B cell (primary cell): Measurements from ENCODE around the gene HBQ1. TPM values are rescaled to one million over a fixed set of nuclear protein-coding genes. Genes with fewer than 3 reads are reported as not detected.
"Not testable (repeated sequence)": the region's sequence is repeated elsewhere in the genome, so short reads cannot be mapped to it uniquely, and the experiment has no call there.

Experiments
- ATAC-seq: fragments of 200-7000 bp; cut with Tn5 transposase; one replicate; pipeline ENCODE4 v1.10.0; 2021; ENCODE audit warnings: low read depth, mild to moderate bottlenecking, moderate number of reproducible peaks, moderate library complexity
- CTCF ChIA-PET: fragments of 350-600 bp; sonication (Branson Sonifier 250); formaldehyde crosslinking; loops from one replicate; lab custom pipeline; 2021; ENCODE audit warnings: antibody characterized with exemption, inconsistent platforms; lab: Charles Lee
- POLR2A ChIA-PET: fragments of 350-600 bp; sonication (Branson Sonifier 250); formaldehyde crosslinking; loops from one replicate; lab custom pipeline; 2021; ENCODE audit warnings: antibody characterized with exemption; lab: Charles Lee
- DNase-seq: peaks from one replicate; pipeline ENCODE4 v3.0.0; 2013
- H2AFZ ChIP-seq: 2 replicates; pipeline ENCODE4 v1.6.1; 2012; ENCODE audit warnings: mild to moderate bottlenecking, low read depth, low read length; ENCODE audit not compliant: insufficient read depth, poor library complexity, severe bottlenecking
- H3K27ac ChIP-seq, 2 donors: 1 replicate in 1 of 2; 2 replicates in 1 of 2; pipeline ENCODE4 v1.5.1; 2012 to 2013; ENCODE audit warnings: low read length in 2 of 2, mild to moderate bottlenecking in 2 of 2, moderate library complexity in 1 of 2
- H3K27me3 ChIP-seq, 4 experiments: fragments of 200-600 bp in 1 of 4; sonication (generic) in 1 of 4; replicated peaks in 1 of 4; 1 replicate in 2 of 4; 2 replicates in 2 of 4; pipeline versions ENCODE4 v1.6.1 to v1.7.0; 2013 to 2016; ENCODE audit warnings: low read length in 3 of 4, mild to moderate bottlenecking in 2 of 4, mixed read lengths in 1 of 4, moderate library complexity in 1 of 4; ENCODE audit not compliant: insufficient read depth in 4 of 4, control insufficient read depth in 3 of 4; ENCODE audit errors: control extremely low read depth in 1 of 4
- H3K36me3 ChIP-seq, 2 experiments: replicated peaks in 1 of 2; 1 replicate in 1 of 2; 2 replicates in 1 of 2; pipeline versions ENCODE4 v1.6.1 to v1.7.1; 2013; ENCODE audit warnings: low read length in 1 of 2; ENCODE audit not compliant: insufficient read depth in 2 of 2, control insufficient read depth in 1 of 2; ENCODE audit errors: control extremely low read depth in 1 of 2, extremely low read depth in 1 of 2
- H3K4me1 ChIP-seq, 2 donors: fragments of 200-600 bp in 1 of 2; sonication (generic) in 1 of 2; 1 replicate in 1 of 2; 2 replicates in 1 of 2; pipeline versions ENCODE4 v1.5.1 to v1.6.1; 2013 to 2017; ENCODE audit warnings: low read length in 2 of 2; ENCODE audit not compliant: control insufficient read depth in 2 of 2, insufficient read depth in 2 of 2
- H3K4me2 ChIP-seq: replicated peaks from 2 replicates; pipeline ENCODE3; 2012; ENCODE audit warnings: mild to moderate bottlenecking, low read depth, low read length; ENCODE audit not compliant: poor library complexity, severe bottlenecking
- H3K4me3 ChIP-seq, 5 experiments: fragments of 200-600 bp in 1 of 5; sonication (generic) in 1 of 5; 1 replicate in 3 of 5; 2 replicates in 2 of 5; pipeline versions ENCODE4 v1.5.1 to v1.7.0; 2011 to 2016; ENCODE audit warnings: low read length in 4 of 5, mild to moderate bottlenecking in 4 of 5, low read depth in 2 of 5, control low read depth in 1 of 5, moderate library complexity in 1 of 5; ENCODE audit not compliant: insufficient read depth in 1 of 5; ENCODE audit errors: control extremely low read depth in 1 of 5, extremely low read depth in 1 of 5
- H3K79me2 ChIP-seq: fragments of 200-600 bp; sonication (generic); one replicate; pipeline ENCODE4 v1.6.0; 2016; ENCODE audit warnings: low read length; ENCODE audit not compliant: control insufficient read depth, insufficient read depth
- H3K9ac ChIP-seq: fragments of 200-600 bp; sonication (generic); 2 replicates; pipeline ENCODE4 v1.6.1; 2017; ENCODE audit warnings: mild to moderate bottlenecking, low read length, moderate library complexity
- H3K9me3 ChIP-seq, 3 donors: one replicate each; pipeline versions ENCODE4 v1.6.1 to v1.7.1; 2013; ENCODE audit warnings: low read length in 2 of 3; ENCODE audit not compliant: control insufficient read depth in 2 of 3, insufficient read depth in 1 of 3; ENCODE audit errors: control extremely low read depth in 1 of 3
- H4K20me1 ChIP-seq: 2 replicates; pipeline ENCODE4 v1.6.0; 2012; ENCODE audit warnings: mild to moderate bottlenecking, low read length; ENCODE audit not compliant: insufficient read depth, control insufficient read depth, poor library complexity, severe bottlenecking
- H3K27ac Mint-ChIP-seq: one replicate; pipeline ENCODE4 v1.8.0; 2021; ENCODE audit warnings: mixed read lengths
- H3K27me3 Mint-ChIP-seq: one replicate; pipeline ENCODE4 v1.8.0; 2021; ENCODE audit warnings: mixed read lengths
- H3K4me1 Mint-ChIP-seq: one replicate; pipeline ENCODE4 v1.8.0; 2021; ENCODE audit warnings: mixed read lengths
- H3K4me3 Mint-ChIP-seq: one replicate; pipeline ENCODE4 v1.8.0; 2021; ENCODE audit warnings: mixed read lengths
- H3K9me3 Mint-ChIP-seq: one replicate; pipeline ENCODE4 v1.8.0; 2022; ENCODE audit warnings: mixed read lengths; ENCODE audit not compliant: insufficient read depth
- CTCF ChIP-seq: fragments of 200-600 bp; IDR thresholded peaks from one replicate; pipeline ENCODE4 v1.8.0; 2022; ENCODE audit warnings: antibody characterized with exemption, mild to moderate bottlenecking
- EZH2 ChIP-seq: IDR thresholded peaks from 2 replicates; pipeline ENCODE4 v1.6.1; 2012; ENCODE audit warnings: borderline replicate concordance, low read depth, mild to moderate bottlenecking, moderate library complexity, low read length; ENCODE audit not compliant: insufficient read depth, poor library complexity, severe bottlenecking
- WGBS: methylation state at CpG from one replicate; pipeline ENCODE4 v1.1.5; 2013; ENCODE audit warnings: missing lambda C conversion rate; ENCODE audit not compliant: insufficient coverage; 5-methylcytosine and 5-hydroxymethylcytosine counted together
- intact Hi-C: fragments of 100-400 bp; cut with micrococcal nuclease; formaldehyde crosslinking; loops from one replicate; pipeline ENCODE4 v1.10.0; 2022
- polyA plus RNA-seq: library from polyadenylated mRNA; depleted of rRNA; stranded (reverse); fragments of >200 nt; gene quantifications from 2 replicates; pipeline ENCODE4 v1.2.3, GENCODE V29; 2012
- total RNA-seq, 2 donors: library from RNA; stranded (reverse); fragments of 120-200 nt in 1 of 2; gene quantifications; 1 replicate in 1 of 2; 2 replicates in 1 of 2; pipeline versions ENCODE4 v1.2.3 to v1.2.4, GENCODE V29; 2013 to 2022

Gene HBQ1
- total and polyA plus RNA-seq, 2 donors (not counting 1 experiment from before 2014, with no cell fraction given) = not detected

DNA sequence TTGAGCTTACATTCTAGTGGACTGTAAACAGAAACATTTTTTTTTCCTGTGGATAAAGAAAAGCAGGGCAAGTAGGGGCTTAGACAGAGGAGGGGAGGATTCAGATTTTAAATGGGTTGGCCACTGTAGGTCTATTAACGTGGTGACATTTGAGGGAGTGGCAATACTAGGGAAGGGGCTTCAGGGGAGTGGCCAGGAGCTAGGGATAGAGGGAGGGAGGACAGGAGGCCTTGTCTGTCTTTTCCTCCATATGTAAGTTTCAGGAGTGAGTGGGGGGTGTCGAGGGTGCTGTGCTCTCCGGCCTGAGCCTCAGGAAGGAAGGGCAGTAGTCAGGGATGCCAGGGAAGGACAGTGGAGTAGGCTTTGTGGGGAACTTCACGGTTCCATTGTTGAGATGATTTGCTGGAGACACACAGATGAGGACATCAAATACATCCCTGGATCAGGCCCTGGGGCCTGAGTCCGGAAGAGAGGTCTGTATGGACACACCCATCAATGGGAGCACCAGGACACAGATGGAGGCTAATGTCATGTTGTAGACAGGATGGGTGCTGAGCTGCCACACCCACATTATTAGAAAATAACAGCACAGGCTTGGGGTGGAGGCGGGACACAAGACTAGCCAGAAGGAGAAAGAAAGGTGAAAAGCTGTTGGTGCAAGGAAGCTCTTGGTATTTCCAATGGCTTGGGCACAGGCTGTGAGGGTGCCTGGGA, 21.0 kb upstream of the HBQ1 start:
- Histone ChIP-seq H3K79me2 (no peaks in the 10 kb centered on the region), H3K4me1 (peaks cover 7% of the 10 kb centered on the region in 2 donors), H3K36me3 (no peaks in the 10 kb centered on the region), H2AFZ (no peak overlapping the region), H3K4me3 (no peak overlapping the region), H3K9ac (no peak overlapping the region), H3K9me3 (peaks cover 0 to 6% (median 0%) of the 10 kb centered on the region in 3 donors), H3K27ac (no peak overlapping the region), H3K4me2 (no peak overlapping the region), H3K27me3 (peaks cover 0 to 36% (median 13%) of the 10 kb centered on the region in 4 experiments), H4K20me1 (no peaks in the 10 kb centered on the region)
- H3K4me1 Mint-ChIP-seq = peaks cover 6% of the 10 kb centered on the region
- WGBS = 46% methylated on average over 4 of the region's 6 CpGs
- no peak overlapping the region for H3K27ac Mint-ChIP-seq
- ATAC-seq (no peak), DNase-seq (no peak)
- H3K9me3 Mint-ChIP-seq = no peaks in the 10 kb centered on the region
- ChIA-PET POLR2A (interaction anchor here (0.6 to 0.7 kb wide), 2 partner anchors 51 to 198 kb away, joined by 3 to 8 read pairs; no protein-coding TSS in a partner anchor), CTCF (no interaction called here)
- TF ChIP-seq CTCF = no peak
- TF ChIP-seq EZH2 = no peak
- H3K27me3 Mint-ChIP-seq = peaks cover 38% of the 10 kb centered on the region
- intact Hi-C loops = no loop called here
- no peak overlapping the region for H3K4me3 Mint-ChIP-seq

GRCh38 chr16:160242-160641, 20.0 kb upstream of the HBQ1 start:
- DNase-seq, H3K4me1 ChIP-seq, H3K9ac ChIP-seq, H3K4me2 ChIP-seq, CTCF ChIA-PET, H3K27ac ChIP-seq, H2AFZ ChIP-seq, ATAC-seq, H3K27ac Mint-ChIP-seq, intact Hi-C loops, POLR2A ChIA-PET, H3K4me3 Mint-ChIP-seq, H3K4me3 ChIP-seq, H3K9me3 ChIP-seq, H4K20me1 ChIP-seq, H3K9me3 Mint-ChIP-seq, H3K4me1 Mint-ChIP-seq, H3K79me2 ChIP-seq, H3K36me3 ChIP-seq: not testable (repeated sequence)
- H3K27me3 ChIP-seq = peaks cover 0 to 30% (median 8%) of the 10 kb centered on the region in 4 experiments
- peaks cover 35% of the 10 kb centered on the region for H3K27me3 Mint-ChIP-seq
- 96% methylated on average over 4 of the region's 20 CpGs for WGBS
